Adrenal gland (tissue), 5 donors: ENCODE results near the gene USP31.

Source experiments
- CTCF ChIP-seq, 6 experiments: fragments of 450-650 bp in 4 of 6; fragments of 200-600 bp in 2 of 6; sonication (generic) in 1 of 6; IDR thresholded peaks; 1 replicate in 5 of 6; 2 replicates in 1 of 6; pipeline versions ENCODE4 v1.5.1 to v1.8.0; 2016 to 2021; ENCODE audit warnings: antibody characterized with exemption in 6 of 6, mild to moderate bottlenecking in 2 of 6, moderate library complexity in 1 of 6
- POLR2A ChIP-seq, 2 donors: fragments of 450-650 bp; IDR thresholded peaks; one replicate each; pipeline ENCODE4 v1.6.1; 2017; ENCODE audit warnings: antibody characterized with exemption in 2 of 2, mild to moderate bottlenecking in 2 of 2, moderate library complexity in 1 of 2
- donor health status: DM: no; HTN: no; CAD: no.

DNA sequence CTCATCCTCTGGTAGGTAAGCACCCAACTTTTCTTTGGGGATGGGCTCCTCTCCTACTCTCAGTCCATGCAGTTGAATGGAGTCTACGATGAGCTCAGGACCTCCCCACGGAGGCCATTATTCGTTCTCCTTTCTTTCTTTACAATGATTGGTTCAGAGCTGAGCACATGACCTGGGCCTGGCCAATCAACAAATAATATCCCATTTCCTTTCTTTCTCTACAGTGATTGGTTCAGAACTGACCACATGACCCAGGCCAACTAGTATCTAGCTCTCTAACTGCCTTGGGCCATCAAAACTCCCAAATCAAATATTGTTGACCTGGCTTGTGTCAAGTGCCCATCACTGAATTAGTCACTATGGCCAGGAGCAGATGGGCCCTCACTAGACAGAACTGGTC, 129.2 kb downstream of the USP31 start:
- TF ChIP-seq POLR2A (IDR thresholded peaks at IDR 0.05): no peak
- no peak for TF ChIP-seq CTCF (IDR thresholded peaks at IDR 0.05)
